GM18520 (cell line): ENCODE data around the gene TSHZ2.
"Not testable (repeated sequence)": the region's sequence is repeated elsewhere in the genome, so short reads cannot be mapped to it uniquely, and the experiment has no call there.

Source experiments
- ATAC-seq: cut with Tn5 transposase; IDR thresholded peaks from one replicate; pipeline ENCODE4 v1.9.1; 2021; ENCODE audit not compliant: unreplicated experiment

TSHZ2 gene

GRCh38 chr20:53487461-53488200, 515.5 kb downstream of the TSHZ2 start:
- ATAC-seq, result no peak

- no peak for ATAC-seq
Measured at GRCh38 chr20:53488775-53489272, 516.7 kb downstream of the TSHZ2 start.

DNA sequence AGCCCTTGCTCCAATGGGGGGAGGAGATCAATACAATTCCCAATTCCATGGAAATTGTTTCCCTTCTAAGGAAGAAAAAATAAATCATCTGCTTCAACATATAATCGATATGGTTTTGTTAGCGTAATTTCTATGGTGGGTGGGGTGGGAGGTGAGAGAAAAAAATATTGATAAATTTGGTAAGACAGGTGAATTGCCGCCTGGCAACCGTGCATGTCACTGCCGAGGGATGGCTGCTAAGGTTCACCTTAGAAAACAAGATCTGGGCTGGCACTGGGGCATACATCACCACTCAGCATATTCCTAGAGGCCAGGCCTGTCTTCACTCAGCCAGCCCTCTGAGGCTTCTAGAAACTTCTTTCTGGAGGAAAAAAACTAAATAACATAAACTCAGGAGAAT, 517.4 kb downstream of the TSHZ2 start:
- ATAC-seq, result no peak

GRCh38 chr20:53490620-53491019, 518.5 kb downstream of the TSHZ2 start:
- ATAC-seq, result no peak

DNA sequence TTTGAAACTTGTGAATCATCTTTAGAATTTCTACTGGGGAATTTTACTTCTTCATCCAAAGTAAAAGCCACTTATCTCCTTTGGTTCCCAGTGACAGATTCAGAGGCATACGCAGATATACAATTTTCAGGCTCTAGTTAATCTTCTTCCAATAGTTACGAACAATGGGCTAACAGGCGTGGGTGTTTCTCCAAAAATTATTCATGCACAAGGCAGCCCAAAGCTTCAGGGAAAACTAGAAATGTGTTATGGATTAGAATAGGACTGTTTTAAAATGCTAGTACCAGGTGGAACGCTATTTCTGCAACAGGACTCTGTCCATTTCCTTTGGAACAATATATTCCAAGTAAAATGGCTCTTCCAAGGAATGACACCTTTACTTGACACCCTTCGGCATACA, 519.3 kb downstream of the TSHZ2 start:
- ATAC-seq, result no peak

DNA sequence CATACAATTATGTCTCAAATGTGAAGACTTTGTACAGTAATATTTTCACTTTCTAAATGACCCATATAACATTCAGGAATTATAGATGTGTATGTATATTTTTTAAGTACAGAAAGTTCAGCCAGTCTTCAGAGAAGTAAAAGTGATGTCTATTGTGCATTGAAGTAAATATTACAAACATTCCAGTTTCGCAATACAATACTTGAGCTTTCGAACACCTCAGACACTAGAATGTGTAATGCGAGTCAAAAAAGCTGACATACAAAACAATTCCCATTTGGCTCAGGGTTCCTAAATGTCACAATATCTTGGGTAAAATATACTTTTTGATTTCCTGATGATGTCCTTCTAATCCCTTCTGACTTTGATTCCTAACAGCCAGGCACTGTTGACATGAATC, 520.1 kb downstream of the TSHZ2 start:
- no peak for ATAC-seq

GRCh38 chr20:53493311-53493857, 521.2 kb downstream of the TSHZ2 start:
- ATAC-seq, result no peak

- no peak for ATAC-seq
Measured at GRCh38 chr20:53494753-53495152, 522.6 kb downstream of the TSHZ2 start.

- ATAC-seq, result no peak
Measured at GRCh38 chr20:53495398-53496092, 523.4 kb downstream of the TSHZ2 start.

DNA sequence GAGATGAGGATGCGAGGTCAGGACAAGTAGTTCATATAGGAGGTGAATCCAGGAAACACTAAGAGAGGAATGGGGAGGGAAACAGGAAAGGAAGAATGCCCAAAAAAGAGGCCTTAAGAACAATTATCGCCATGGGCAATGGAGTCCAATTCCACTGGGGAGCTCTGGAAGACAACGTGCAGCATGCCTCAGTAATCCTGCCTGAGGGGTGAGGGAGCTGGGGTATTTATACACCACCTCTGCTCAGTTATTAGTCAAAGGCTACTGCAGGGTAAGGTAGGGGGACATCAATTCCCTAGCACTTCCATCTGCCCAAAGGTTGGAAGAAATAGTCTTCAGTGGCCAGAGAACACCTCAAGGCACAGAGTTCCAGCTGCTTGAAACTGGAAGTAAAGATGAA, 525.1 kb downstream of the TSHZ2 start:
- ATAC-seq, result no peak

DNA sequence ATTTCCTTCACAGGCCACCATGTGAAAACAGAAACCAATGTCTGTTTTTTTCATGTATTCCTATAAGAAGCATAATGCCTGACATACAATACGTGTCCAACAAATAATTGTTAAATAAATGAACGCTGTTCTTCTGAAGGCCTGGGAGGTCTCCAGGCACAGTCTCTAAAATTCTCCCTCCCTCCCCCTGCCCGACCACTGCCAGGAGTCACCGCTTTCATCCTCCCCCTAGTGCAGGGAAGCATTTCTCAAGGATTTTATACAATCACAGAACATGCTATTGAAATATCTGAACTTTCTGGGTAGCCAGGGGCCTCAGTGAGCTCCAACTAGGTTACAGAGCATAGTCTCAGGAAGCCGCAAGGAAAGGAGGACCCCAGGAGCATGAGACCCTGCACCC, 526.2 kb downstream of the TSHZ2 start:
- ATAC-seq, result no peak

GRCh38 chr20:53500651-53501050, 528.5 kb downstream of the TSHZ2 start:
- ATAC-seq, result no peak

DNA sequence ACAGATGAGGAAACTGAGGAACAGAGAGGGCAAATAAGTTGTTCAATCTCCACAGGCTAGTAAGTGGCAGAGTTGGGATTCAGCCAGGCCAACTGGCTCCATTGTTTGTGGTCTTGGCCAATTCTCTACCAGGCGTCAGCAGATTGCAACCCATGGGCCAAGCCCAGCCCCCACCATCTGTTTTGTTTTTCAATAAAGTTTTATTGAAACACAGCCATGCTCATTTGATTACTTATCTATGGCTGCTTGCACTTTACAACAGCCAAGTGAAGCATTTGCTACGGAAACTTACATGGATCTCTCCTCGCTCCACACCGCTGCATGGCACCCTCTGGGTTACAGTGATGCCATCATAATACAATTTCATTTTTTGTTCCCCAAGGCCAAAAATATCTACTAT, 530.7 kb downstream of the TSHZ2 start:
- no peak for ATAC-seq

DNA sequence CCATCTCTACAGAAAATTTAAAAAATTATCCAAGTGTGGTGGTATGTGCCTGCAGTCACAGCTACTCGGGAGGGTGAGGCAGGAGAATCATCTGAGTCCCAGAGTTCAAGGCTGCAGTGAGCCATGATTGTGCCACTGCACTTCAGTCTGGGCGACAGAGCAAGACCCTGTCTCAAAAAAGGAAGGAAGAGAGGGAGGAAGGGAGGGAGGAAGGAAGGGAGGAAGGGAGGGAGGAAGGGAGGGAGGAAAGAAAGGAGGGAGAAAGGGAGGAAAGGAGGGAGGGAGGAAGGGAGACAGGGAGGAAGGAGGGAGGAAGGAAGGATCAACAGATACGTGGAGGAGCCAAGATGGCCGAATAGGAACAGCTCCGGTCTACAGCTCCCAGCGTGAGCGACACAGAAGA, 531.4 kb downstream of the TSHZ2 start:
- ATAC-seq, result no peak

- ATAC-seq, result not testable (repeated sequence)
Measured at GRCh38 chr20:53504106-53504505, 531.9 kb downstream of the TSHZ2 start.

- no peak for ATAC-seq
Measured at GRCh38 chr20:53510262-53510661, 538.1 kb downstream of the TSHZ2 start.

DNA sequence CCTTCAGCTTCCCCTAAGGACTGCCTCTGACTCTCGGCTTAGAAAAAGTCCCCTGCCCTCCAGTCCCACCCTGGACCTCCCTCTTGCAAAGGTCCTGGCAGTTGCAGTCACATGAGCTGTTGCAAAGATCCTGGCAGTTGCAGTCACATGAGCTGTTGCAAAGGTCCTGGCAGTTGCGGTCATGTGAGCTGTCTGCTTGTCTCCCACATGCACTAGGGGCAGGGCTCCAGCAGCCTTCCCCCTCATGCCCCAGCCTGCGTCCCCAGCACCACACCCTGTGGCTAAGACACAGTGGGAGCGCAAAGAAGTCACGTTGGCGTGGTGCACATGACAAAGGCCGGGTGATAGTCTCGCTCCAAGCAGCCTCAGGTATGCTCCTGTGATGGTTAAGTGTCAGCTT, 538.5 kb downstream of the TSHZ2 start:
- ATAC-seq, result no peak

DNA sequence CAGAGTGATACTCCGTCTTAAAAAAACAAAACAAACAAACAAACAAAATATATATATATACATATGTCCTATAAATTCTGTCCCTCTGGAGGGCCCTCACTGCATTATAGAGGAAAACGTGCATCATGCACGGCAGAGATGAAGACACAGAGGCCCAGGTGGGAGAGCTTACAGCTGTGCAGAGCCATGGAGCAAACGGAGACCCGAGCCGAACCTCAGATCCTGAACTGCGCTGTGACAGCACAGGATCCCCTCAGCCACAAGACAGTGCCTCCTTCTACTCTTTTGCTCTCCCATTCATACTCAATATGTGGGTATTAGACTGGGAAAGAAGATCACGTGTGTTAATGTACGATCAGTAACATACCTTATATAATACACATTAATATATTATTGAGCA, 539.9 kb downstream of the TSHZ2 start:
- no peak for ATAC-seq

DNA sequence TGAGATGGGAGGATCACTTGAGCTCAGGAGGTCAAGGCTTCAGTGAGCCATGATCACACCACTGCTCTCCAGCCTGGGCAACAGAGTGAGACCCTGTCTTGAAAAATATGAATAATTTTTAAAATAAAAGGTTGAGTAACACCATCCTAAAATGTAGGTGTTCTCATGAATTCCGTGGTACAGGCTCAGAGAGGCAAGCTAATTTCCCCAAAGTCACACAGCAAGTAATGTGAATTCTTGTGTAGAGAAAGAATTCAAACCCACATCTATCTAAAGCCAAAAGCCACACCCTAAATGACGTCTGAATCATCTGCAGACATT, 541.0 kb downstream of the TSHZ2 start:
- no peak for ATAC-seq

GRCh38 chr20:53513489-53514298, 541.5 kb downstream of the TSHZ2 start:
- ATAC-seq, result no peak

- no peak for ATAC-seq
Measured at GRCh38 chr20:53515749-53516148, 543.6 kb downstream of the TSHZ2 start.

GRCh38 chr20:53517146-53517545, 545.0 kb downstream of the TSHZ2 start:
- no peak for ATAC-seq
